HG02870 (cell line): ENCODE measurements around the gene UGT1A6.
"Not testable (repeated sequence)": the region's sequence is repeated elsewhere in the genome, so short reads cannot be mapped to it uniquely, and the experiment has no call there.

Experiments
- ATAC-seq: cut with Tn5 transposase; IDR thresholded peaks from one replicate; pipeline ENCODE4 v1.9.1; 2021; ENCODE audit warnings: mild to moderate bottlenecking, moderate library complexity; ENCODE audit not compliant: unreplicated experiment

The UGT1A6 gene

DNA sequence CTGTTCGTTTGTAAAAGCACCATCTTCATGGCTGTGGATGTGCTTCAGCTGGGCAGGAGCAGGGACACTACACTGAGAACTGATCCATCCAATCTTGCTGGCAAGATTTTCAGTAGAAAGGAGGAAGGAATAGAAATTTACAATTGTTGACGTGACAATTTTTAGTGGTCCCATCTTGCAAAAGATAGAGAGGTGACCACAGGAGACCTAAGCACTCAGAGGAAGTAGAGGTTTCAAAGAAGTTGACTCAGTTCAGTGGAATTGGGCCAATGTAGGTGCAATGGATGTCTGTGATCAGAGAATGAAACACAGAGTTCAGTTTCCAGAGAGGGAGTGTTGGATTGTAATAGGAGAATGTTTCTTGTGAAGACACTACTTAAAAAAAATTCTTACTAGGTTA, 21.4 kb downstream of the UGT1A6 start:
- ATAC-seq: no peak

DNA sequence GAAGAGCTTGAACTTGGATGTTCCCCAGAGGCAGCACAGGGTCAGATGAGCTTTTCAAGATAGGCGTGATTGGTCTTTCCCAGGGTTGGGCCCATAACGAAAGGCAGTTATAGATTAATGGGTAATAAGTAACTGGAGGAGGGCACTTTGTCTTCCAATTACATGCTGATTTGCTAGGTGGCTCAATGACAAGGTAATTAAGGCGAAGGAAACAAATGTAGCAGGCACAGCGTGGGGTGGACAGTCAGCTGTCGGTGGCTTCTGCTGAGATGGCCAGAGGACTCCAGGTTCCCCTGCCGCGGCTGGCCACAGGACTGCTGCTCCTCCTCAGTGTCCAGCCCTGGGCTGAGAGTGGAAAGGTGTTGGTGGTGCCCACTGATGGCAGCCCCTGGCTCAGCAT, 25.9 kb downstream of the UGT1A6 start, which contains the start of gene UGT1A4:
Gene UGT1A4, plus strand, starts transcription at position 185 of the 400 bp plus-strand sequence. Its CDS starts 85 bp downstream, at position 270.
- ATAC-seq: no peak

DNA sequence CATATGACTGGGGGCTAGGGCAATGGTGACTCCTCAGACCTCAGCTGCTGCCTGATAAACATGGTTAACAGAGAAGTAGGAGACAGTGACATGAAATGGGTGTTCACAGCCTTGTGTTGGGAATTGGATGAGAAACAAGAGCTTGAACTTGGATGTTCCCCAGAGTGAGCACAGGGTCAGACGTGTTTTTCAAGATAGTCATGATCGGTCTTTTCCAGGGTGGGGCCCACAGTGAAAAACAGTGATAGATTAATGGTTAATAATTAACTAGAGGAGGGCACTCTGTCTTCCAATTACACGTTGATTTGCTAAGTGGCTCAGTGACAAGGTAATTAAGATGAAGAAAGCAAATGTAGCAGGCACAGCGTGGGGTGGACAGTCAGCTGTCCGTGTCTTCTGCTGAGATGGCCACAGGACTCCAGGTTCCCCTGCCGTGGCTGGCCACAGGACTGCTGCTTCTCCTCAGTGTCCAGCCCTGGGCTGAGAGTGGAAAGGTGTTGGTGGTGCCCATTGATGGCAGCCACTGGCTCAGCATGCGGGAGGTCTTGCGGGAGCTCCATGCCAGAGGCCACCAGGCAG, 36.1 kb downstream of the UGT1A6 start, which contains the start of gene UGT1A3:
Gene UGT1A3, plus strand, starts transcription at position 320 of the 579 bp plus-strand sequence. Its CDS starts 85 bp downstream, at position 405.
- ATAC-seq: no peak

DNA sequence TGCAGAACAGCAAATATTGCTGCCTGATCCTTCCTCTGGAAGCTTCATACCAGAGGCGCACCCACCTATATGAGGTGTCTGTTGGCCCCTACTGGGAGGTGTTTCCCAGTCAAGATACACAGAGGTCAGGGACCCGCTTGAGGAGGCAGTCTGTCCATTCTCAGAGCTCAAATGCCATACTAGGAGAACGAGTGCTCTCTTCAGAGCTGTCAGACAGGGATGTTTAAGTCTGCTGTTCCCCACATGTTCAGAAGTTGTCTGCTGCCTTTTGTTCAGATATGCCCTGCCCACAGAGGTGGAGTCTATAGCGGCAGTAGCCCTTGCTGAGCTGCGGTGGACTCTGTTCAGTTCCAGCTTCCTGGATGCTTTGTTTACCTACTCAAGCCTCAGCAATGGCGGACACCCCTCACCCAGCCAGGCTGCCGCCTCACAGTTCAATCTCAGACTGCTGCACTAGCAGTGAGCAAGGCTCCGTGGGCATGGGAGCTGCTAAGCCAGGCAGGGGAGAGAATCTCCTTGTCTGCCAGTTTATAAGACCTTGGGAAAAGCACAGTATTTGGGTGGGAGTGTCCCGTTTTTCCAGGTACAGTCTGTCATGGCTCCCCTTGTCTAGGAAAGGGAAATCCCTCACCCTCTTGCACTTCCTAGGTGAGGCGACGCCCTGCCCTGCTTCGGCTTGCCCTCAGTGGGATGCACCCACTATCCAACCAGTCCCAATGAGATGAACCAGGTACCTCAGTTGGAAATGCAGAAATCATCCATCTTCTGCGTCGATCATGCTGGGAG, 44.4 kb downstream of the UGT1A6 start:
- not testable (repeated sequence) for ATAC-seq

DNA sequence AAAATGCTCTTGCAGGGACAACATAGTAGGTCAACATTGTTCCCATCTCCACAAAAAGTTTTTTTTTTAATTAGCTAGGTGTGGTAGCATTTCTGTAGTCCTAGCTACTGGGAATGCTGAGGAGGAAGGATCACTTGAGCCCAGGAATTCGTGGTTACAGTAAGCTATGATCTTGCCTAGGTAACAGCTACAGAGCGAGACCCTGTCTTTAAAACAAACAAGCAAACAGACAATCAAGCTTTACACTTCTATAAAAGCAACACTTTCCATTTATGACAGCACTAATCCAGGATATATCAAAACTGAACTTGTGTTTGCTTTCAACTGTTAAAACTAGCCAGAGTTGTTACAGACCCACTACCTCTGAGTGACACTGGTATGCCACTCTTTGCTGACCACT, 48.2 kb downstream of the UGT1A6 start:
- no peak for ATAC-seq

DNA sequence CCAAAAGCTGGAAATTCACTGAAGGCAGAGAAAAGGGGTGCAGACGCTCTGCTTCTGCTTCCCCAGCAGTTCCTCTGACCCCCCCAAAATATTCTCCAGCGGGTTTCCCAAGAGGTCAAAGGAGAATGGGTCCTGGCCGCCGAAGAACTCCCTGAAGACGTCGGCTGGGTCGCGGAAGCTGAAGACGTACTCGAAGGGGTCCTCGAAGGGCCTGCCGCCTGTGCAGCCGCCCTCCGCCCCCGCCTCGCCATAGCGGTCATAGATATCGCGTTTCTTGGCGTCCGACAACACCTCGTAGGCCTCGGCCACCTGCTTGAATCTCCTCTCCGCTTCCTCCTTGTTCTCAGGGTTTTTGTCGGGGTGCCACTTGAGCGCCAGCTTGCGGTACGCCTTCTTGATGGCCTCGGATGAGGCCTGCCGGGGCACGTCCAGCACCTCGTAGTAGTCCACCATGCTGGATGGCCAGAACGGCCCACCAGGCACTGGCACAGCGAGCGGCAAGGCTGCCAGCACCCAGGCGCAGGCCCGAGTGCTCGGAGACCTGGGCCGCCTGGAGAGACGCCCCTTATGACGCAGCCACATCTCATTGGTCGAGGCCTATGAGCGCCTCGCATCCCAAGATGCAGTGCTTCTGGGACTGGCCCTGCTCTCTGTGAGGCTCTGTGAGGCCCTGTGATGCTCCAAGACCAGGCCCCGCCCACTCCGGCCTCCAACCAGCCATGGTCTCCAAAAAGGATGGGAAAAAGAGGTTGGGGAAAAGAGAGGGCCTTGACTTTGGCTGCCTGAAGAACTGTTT, 51.0 kb downstream of the UGT1A6 start:
- no peak for ATAC-seq

DNA sequence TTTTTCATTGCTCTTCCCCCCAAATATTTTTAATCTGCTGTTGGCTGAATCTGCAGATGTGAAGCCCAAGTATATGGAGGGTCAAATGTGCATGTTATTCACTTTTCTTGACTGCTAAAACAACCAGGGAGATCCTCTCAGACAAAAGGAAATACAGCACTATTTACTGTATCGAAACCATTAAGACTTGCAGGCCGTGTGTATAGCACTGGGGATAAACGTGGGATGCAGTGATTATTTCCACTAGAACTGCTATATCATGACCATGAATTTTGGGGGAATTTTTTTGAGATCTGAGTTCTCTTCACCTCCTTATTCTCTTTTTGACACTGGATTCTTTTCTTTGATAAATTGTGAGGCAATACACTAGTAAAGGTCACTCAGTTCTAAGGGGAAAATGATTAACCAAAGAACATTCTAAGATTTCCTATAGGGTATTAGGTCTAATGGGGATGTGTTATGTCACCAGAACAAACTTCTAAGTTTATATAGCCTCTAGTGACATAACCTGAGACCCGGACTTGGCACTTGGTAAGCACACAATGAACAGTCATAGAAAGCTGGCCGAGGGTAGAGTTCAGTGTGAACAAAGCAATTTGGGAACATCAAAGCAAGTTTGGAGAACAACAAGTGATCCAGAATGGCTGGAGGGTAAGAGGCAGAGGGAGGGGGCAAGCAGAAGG, 52.5 kb downstream of the UGT1A6 start:
- ATAC-seq: no peak

DNA sequence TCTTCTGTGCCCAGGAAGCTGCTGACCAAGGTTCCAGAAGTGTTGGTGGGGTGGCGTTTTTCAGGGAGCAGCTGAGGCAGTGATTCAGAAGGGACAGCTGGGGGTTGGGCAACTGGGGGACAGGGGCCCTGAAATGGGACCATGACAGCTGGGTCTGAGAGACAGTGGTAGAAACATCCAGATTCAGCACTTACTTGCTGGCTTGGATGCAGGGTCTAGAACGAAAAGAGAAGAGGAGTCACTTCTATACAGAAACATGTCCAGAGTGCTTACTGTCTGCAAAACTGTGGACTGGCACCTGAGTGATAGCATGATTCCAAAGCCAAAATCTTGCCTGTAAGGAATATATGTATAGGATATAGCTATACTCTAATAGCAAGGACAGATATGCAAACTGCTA, 53.1 kb downstream of the UGT1A6 start:
- ATAC-seq: not testable (repeated sequence)

DNA sequence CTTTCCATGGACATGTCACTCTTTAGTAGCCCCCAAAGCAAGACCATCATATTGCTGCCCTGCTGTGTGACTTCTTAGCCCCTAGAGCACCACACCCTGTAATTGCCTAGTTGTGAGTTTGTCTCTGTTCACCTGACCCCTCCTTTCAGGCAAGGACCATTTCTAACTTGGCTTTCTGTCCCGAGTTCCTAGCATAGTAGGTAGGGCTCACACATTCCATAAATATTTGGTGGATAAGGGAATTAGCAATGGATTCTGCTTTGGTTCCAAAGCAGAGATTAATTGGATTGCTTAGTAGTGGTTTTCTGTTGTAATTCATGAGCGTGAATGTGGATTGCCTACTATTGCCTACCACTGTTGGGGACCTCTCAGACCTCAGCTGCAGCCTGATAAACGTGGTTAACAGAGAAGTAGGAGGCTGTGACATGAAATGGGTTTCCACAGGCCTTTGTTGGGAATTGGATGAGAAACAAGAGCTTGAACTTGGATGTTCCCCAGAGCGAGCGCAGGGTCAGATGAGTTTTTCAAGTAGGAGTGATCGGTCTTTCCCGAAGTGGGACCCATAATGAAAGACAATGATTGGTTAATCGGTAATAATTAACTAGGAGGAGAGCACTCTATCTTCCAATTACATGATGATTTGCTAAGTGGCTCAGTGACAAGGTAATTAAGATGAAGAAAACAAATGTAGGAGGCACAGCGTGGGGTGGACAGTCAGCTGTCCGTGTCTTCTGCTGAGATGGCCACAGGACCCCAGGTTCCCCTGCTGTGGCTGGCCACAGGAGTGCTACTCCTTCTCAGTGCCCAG, 54.0 kb downstream of the UGT1A6 start:
- no peak for ATAC-seq

DNA sequence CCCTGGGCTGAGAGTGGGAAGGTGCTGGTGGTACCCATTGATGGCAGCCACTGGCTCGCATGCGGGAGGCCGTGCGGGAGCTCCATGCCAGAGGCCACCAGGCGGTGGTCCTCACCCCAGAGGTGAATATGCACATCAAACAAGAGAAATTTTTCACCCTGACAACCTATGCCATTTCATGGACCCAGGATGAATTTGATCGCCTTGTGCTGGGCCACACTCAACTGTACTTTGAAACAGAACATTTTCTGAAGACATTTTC, 54.5 kb downstream of the UGT1A6 start:
- no peak for ATAC-seq

DNA sequence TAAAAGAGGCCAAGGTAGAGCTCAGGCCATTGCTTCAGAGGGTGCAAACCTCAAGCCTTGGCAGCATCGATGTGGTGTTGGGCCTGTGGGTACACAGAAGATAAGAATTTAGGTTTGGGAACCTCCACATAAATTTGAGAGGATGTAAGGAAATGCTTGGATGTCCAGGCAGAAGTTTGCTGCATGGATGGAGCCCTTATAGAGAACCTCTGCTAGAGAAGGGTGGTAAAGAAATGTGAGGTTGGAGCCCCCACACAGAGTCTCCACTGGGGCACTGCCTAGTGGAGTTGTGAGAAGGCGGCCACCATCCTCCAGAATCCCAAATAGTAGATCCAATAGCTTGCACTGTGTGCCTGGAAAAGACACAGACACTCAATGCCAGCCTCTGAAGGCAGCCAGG, 58.0 kb downstream of the UGT1A6 start:
- ATAC-seq: not testable (repeated sequence)

DNA sequence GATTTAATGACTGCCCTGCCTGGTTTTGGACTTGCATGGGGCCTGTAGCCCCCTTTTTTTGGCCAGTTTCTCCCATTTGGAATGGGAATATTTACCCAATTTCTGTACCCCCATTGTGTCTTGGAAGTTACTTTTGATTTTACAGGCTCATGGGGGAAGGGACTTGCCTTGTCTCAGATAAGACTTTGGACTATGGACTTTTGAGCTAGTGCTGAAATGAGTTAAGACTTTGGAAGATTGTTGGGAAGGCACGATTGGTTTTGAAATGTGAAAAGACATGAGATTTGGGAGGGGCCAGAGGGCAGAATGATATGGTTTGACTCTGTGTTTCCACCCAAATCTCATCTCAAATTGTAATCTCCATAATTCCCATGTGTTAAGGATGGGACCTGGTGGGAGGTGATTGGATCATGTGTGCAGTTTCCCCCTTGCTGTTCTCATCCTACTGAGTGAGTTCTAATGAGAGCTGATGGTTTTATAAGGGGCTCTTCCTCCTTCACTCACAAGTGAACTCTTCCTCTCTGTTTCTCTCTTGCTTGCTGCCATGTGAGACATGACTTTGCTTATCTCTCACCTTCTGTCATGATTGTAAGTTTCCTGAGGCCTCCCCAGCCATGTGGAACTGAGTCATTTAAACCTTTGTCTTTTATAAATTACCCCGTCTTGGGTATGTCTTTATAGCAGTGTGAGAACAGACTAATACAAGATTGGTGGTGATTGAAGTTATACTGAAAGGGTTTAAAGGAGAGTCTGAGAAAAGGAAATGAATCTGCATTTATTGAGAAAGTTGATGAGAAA, 58.7 kb downstream of the UGT1A6 start:
- ATAC-seq: not testable (repeated sequence)

DNA sequence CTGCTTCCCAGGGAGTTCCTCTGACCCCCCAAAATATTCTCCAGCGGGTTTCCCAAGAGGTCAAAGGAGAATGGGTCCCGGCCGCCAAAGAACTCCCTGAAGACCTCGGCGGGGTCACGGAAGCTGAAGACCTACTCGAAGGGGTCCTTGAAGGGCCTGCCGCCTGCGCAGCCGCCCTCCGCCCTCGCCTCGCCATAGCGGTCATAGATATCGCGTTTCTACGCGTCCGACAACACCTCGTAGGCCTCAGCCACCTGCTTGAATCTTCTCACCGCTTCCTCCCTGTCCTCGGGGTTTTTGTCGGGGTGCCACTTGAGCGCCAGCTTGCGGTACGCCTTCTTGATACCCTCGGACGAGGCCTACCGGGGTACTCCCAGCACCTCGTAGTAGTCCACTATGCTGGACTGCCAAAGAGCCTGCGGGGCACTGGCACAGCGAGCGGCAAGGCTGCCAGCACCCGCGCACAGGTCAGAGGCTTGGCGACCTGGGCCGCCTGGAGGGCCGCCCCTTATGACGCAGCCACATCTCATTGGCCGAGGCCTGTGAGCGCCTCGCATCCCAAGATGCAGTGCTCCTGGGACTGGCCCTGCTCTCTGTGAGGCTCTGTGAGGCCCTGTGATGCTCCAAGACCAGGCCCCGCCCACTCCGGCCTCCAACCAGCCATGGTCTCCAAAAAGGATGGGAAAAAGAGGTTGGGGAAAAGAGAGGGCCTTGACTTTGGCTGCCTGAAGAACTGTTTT, 62.4 kb downstream of the UGT1A6 start:
- no peak for ATAC-seq

DNA sequence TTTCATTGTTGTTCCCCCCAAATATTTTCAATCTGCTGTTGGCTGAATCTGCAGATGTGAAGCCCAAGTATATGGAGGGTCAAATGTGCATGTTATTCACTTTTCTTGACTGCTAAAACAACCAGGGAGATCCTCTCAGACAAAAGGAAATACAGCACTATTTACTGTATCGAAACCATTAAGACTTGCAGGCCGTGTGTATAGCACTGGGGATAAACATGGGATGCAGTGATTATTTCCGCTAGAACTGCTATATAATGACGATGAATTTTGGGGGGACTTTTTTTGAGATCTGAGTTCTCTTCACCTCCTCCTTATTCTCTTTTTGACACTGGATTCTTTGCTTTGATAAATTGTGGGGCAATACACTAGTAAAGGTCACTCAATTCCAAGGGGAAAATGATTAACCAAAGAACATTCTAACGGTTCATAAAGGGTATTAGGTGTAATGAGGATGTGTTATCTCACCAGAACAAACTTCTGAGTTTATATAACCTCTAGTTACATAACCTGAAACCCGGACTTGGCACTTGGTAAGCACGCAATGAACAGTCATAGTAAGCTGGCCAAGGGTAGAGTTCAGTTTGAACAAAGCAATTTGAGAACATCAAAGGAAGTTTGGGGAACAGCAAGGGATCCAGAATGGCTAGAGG, 63.9 kb downstream of the UGT1A6 start:
- ATAC-seq: no peak

DNA sequence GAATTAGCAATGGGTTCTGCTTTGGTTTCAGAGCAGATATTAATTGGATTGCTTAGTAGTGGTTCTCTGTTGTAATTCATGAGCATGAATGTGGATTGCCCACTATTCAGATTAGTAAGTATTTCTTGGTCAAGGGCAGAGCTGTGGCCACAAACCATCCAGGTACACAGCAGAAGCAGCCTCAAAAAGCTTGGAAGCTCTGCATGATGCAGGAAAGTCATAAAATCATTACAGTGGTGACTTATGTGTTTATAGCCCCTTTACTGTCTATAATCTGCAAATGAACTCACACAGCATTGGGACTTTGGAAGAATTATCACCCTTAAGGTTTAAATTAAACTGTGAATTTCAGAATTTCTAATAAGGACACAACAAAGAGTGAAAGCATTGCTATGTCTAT, 65.5 kb downstream of the UGT1A6 start:
- no peak for ATAC-seq

DNA sequence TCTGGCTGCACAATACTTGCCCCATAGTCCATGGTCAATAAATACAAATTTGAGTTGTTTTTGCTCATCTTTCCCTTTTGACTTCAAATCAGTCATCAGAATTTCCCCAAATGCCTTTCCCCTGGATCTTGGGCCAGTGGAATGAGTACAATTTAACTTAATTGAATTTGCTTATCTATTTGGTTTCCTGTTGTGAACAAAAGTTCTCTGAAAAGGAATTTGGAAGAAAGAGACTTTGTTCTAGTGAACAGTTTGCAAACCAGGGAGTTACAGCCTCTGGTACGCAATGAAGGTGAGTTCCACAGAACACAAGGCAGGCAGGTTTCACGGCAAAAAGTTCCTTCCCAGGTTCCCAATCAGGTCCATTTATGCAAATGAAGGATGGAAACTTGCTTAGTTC, 66.2 kb downstream of the UGT1A6 start:
- no peak for ATAC-seq

DNA sequence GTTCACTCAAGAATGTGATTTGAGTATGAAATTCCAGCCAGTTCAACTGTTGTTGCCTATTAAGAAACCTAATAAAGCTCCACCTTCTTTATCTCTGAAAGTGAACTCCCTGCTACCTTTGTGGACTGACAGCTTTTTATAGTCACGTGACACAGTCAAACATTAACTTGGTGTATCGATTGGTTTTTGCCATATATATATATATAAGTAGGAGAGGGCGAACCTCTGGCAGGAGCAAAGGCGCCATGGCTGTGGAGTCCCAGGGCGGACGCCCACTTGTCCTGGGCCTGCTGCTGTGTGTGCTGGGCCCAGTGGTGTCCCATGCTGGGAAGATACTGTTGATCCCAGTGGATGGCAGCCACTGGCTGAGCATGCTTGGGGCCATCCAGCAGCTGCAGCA, 67.4 kb downstream of the UGT1A6 start, which contains the start of gene UGT1A1:
Gene UGT1A1, plus strand, starts transcription at position 228 of the 400 bp plus-strand sequence. Its CDS starts 18 bp downstream, at position 246.
- ATAC-seq: no peak

DNA sequence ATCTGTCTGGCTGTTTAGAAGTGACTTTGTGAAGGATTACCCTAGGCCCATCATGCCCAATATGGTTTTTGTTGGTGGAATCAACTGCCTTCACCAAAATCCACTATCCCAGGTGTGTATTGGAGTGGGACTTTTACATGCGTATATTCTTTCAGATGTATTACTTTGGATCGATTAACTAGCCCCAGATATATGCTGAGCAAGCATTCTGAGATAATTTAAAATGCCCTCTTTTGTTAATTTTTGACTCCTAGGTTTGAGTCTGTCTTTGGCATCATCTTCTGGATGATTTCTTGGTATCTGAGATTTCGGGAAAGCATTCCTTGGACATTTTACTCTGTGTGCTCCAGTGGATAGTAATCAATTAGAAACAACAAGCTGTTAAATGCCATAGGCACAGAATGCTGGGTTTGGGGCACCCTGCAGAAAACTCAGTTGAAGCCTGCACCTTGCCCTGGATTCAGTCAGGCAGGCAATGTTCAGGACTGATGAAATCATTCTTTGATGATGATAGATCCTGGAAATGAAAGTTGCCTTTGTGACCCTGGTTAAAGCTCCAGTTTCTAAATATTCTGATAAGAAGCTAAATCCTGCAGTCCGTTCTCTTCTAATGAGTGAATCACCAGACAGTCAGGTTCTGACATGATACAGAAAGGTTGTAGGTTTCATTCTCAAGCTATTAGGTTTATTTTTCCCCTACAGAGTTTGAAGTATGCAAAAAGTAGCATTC, 68.5 kb downstream of the UGT1A6 start:
- ATAC-seq: no peak
